Naive thymus-derived CD4-positive, alpha-beta T cell (primary cell): ENCODE measurements around the gene PLD6. TPM values are rescaled to one million over a fixed set of nuclear protein-coding genes. Genes with fewer than 3 reads are reported as not detected.

Experiments
- ATAC-seq: fragments of 150-1000 bp; cut with Tn5 transposase; 2 replicates; pipeline ENCODE4 v1.10.0; 2021; ENCODE audit warnings: mild to moderate bottlenecking, moderate library complexity
- CTCF ChIA-PET: fragments of 350-600 bp; sonication (Branson Sonifier 250); formaldehyde crosslinking; loops from one replicate; lab custom pipeline; 2021; ENCODE audit warnings: antibody characterized with exemption; lab: Charles Lee
- POLR2A ChIA-PET: fragments of 350-600 bp; sonication (Branson Sonifier 250); formaldehyde crosslinking; loops from one replicate; lab custom pipeline; 2021; ENCODE audit warnings: antibody characterized with exemption, inconsistent platforms; lab: Charles Lee
- DNase-seq, 9 donors: peaks; one replicate each; pipeline versions ENCODE4 v3.0.0 to v3.0.0-alpha.2; 2020 to 2022; ENCODE audit warnings: mixed read lengths in 1 of 9
- H3K27ac ChIP-seq: one replicate; pipeline ENCODE4 v1.7.0; 2013; ENCODE audit warnings: mild to moderate bottlenecking, low read depth, low read length, moderate library complexity
- H3K27me3 ChIP-seq, 2 donors: one replicate each; pipeline ENCODE4 v1.7.0; 2013; ENCODE audit warnings: low read length in 2 of 2, mild to moderate bottlenecking in 2 of 2, moderate library complexity in 2 of 2; ENCODE audit not compliant: control insufficient read depth in 2 of 2, insufficient read depth in 2 of 2
- H3K36me3 ChIP-seq, 3 experiments: 1 replicate in 2 of 3; 2 replicates in 1 of 3; pipeline ENCODE4 v1.7.0; 2013; ENCODE audit warnings: low read length in 3 of 3, mild to moderate bottlenecking in 3 of 3, moderate library complexity in 1 of 3; ENCODE audit not compliant: insufficient read depth in 3 of 3, control insufficient read depth in 2 of 3
- H3K4me1 ChIP-seq, 2 donors: one replicate each; pipeline ENCODE4 v1.7.0; 2013; ENCODE audit warnings: low read length in 2 of 2, mild to moderate bottlenecking in 2 of 2, moderate library complexity in 1 of 2; ENCODE audit not compliant: control insufficient read depth in 2 of 2, insufficient read depth in 2 of 2
- H3K4me3 ChIP-seq: 2 replicates; pipeline ENCODE4 v1.7.0; 2013; ENCODE audit warnings: mild to moderate bottlenecking, low read length
- H3K9me3 ChIP-seq, 3 experiments: 1 replicate in 2 of 3; 2 replicates in 1 of 3; pipeline ENCODE4 v1.7.0; 2013; ENCODE audit warnings: low read length in 3 of 3; ENCODE audit not compliant: control insufficient read depth in 2 of 3
- H3K27ac Mint-ChIP-seq, 9 donors: one replicate each; pipeline ENCODE4 v1.8.0; 2020 to 2022; ENCODE audit warnings: mixed read lengths in 9 of 9, mild to moderate bottlenecking in 8 of 9, moderate library complexity in 5 of 9, inconsistent platforms in 2 of 9
- H3K27me3 Mint-ChIP-seq, 5 donors: one replicate each; pipeline ENCODE4 v1.8.0; 2021 to 2022; ENCODE audit warnings: mixed read lengths in 5 of 5, mild to moderate bottlenecking in 1 of 5
- H3K36me3 Mint-ChIP-seq, 5 donors: one replicate each; pipeline ENCODE4 v1.8.0; 2020 to 2022; ENCODE audit warnings: mixed read lengths in 5 of 5, mild to moderate bottlenecking in 3 of 5, inconsistent platforms in 1 of 5
- H3K4me1 Mint-ChIP-seq, 7 donors: one replicate each; pipeline ENCODE4 v1.8.0; 2020 to 2022; ENCODE audit warnings: mixed read lengths in 7 of 7, mild to moderate bottlenecking in 3 of 7, inconsistent platforms in 1 of 7
- H3K4me3 Mint-ChIP-seq, 10 donors: one replicate each; pipeline ENCODE4 v1.8.0; 2020 to 2022; ENCODE audit warnings: mild to moderate bottlenecking in 10 of 10, mixed read lengths in 10 of 10, moderate library complexity in 6 of 10, inconsistent platforms in 2 of 10
- H3K9me3 Mint-ChIP-seq, 11 donors: one replicate each; pipeline ENCODE4 v1.8.0; 2020 to 2022; ENCODE audit warnings: mixed read lengths in 11 of 11, mild to moderate bottlenecking in 4 of 11, inconsistent platforms in 1 of 11, moderate library complexity in 1 of 11
- intact Hi-C, 2 donors: fragments of 100-400 bp; cut with micrococcal nuclease; formaldehyde crosslinking; loops; one replicate each; pipeline ENCODE4 v1.15.1; 2023
- polyA plus RNA-seq, 2 donors: library from polyadenylated mRNA; unstranded; fragments of 300-500 nt; fragmentation: Illumina TruSeq; gene quantifications; one replicate each; pipeline ENCODE4 v1.2.3, GENCODE V29; 2021
- total RNA-seq, 6 experiments: library from RNA in 5 of 6; stranded (reverse) in 5 of 6; gene quantifications; 1 replicate in 5 of 6; 2 replicates in 1 of 6; pipeline ENCODE4 v1.2.3 and lab custom pipeline; 2021 to 2026

PLD6 gene
- total and polyA plus RNA-seq, 7 experiments from 2014 or later: 6.2 to 16.4 (median 12.1) TPM

DNA sequence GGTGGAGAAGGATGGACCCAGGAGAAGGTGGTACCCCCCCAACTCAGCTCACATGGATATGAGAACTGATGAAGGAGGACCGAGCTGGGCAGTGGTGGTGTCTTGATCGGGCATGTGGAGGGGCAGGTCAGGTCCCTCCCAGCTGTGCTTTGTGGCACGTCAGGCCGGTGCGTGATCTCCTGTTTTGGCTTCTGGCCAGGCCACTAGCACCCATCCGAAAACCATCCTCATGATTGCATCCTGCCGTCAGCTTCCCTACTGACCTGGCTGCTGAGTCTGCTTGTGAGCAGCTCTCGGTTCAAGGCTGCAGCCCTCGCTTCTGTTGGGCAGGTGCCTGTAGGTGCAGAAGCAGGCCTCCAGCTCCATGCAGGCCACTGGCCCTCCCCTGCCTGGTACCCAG lies 53.1 kb downstream of the PLD6 start:
- peaks cover 32 to 49% (median 42%) of the 10 kb centered on the region in 7 donors for H3K4me1 Mint-ChIP-seq
- peaks cover 4 to 70% (median 21%) of the 10 kb centered on the region in 3 experiments for H3K36me3 ChIP-seq
- H3K36me3 Mint-ChIP-seq: peaks cover 11 to 49% (median 25%) of the 10 kb centered on the region in 5 donors
- no peaks in the 10 kb centered on the region for H3K9me3 ChIP-seq
- ATAC-seq: no peak
- H3K9me3 Mint-ChIP-seq: no peaks in the 10 kb centered on the region
- no peak overlapping the region for H3K4me3 ChIP-seq
- ChIA-PET CTCF (no interaction called here), POLR2A (interaction anchor here (1.0 to 1.4 kb wide), 2 partner anchors 9 to 30 kb away, joined by 4 to 5 read pairs; no protein-coding TSS in a partner anchor)
- no peak for DNase-seq
- peak overlapping the region; percentile 1 for H3K27ac ChIP-seq
- no peaks in the 10 kb centered on the region for H3K27me3 ChIP-seq
- H3K4me1 ChIP-seq: peaks cover 13 to 40% of the 10 kb centered on the region in 2 donors
- intact Hi-C loops: loop anchor here in 1 of 2 donors (10.0 kb wide), 1 partner anchor 52 kb away; the partner anchor contains the start of gene PLD6
- H3K27ac Mint-ChIP-seq: peak overlapping the region in 8 of 9 donors; percentile 28 to 79 (median 52)
- H3K4me3 Mint-ChIP-seq: peak overlapping the region in 4 of 10 donors; percentile 36 to 66 (median 62)
- H3K27me3 Mint-ChIP-seq: no peaks in the 10 kb centered on the region

DNA sequence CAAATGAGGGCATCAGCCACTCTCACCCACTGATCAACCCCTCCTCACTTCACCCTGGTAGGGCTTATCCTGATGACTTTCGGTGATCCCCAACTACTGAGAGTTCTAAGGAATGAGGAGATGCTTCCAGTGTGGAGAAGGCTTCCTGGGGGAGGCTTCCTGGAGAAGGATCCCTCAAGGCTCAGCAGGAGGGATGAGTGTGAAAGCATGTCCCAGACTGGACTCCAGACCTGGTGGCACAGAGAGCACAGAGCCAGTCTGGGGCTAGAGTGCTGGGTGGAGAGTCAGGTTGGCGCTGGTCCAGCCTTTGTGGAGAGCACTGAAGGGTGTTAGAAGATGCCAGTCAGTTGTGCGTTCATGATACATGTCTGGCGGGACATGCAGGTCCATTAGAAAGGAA lies 53.7 kb downstream of the PLD6 start:
- Histone ChIP-seq H3K27ac (peak overlapping the region; percentile 1), H3K27me3 (no peaks in the 10 kb centered on the region), H3K36me3 (peaks cover 4 to 72% (median 21%) of the 10 kb centered on the region in 3 experiments), H3K4me1 (peaks cover 13 to 40% of the 10 kb centered on the region in 2 donors), H3K4me3 (no peak overlapping the region), H3K9me3 (no peaks in the 10 kb centered on the region)
- no peak for DNase-seq
- ChIA-PET POLR2A (interaction anchor here (0.8 kb wide), 1 partner anchor 156 kb away, joined by 3 read pairs; no protein-coding TSS in a partner anchor), CTCF (interaction anchor here (0.6 kb wide), 1 partner anchor 989 kb away, joined by 5 read pairs; no protein-coding TSS in a partner anchor)
- Mint-ChIP-seq H3K27ac (peak overlapping the region in 7 of 9 donors; percentile 28 to 79 (median 75)), H3K4me3 (peak overlapping the region in 8 of 10 donors; percentile 15 to 66 (median 56)), H3K36me3 (peaks cover 11 to 56% (median 32%) of the 10 kb centered on the region in 5 donors), H3K9me3 (no peaks in the 10 kb centered on the region), H3K4me1 (peaks cover 32 to 49% (median 42%) of the 10 kb centered on the region in 7 donors), H3K27me3 (no peaks in the 10 kb centered on the region)
- ATAC-seq: no peak
- intact Hi-C loops: loop anchor here in 1 of 2 donors (10.0 kb wide), 1 partner anchor 52 kb away; the partner anchor contains the start of gene PLD6

DNA sequence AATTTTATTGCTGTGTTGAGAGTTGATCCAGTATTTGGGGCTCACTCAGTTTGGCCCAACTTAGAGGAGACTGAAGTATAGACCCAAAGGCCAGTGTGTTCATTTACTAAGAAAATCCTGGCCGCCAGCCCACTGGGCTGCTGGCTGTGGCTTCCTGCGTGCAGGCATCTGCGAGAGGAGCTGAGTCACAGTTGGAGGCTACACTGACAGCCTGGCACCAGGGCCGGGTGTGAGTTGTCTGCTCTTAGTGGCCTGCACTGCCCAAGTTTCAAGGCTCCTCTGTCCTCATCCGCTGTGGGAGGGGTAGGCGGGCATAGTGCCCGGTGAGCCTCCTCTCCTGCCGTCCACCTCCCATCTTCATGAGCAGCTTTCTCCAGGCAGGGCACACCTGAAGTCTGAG lies 54.2 kb downstream of the PLD6 start:
- ATAC-seq (peak; percentile 66), DNase-seq (no peak)
- H3K27me3 ChIP-seq: no peaks in the 10 kb centered on the region
- peaks cover 13 to 40% of the 10 kb centered on the region in 2 donors for H3K4me1 ChIP-seq
- H3K9me3 ChIP-seq: no peaks in the 10 kb centered on the region
- Mint-ChIP-seq H3K36me3 (peaks cover 11 to 54% (median 32%) of the 10 kb centered on the region in 5 donors), H3K9me3 (no peaks in the 10 kb centered on the region), H3K27ac (peak overlapping the region in 3 of 9 donors; percentile 28 to 78 (median 77)), H3K27me3 (no peaks in the 10 kb centered on the region), H3K4me3 (peak overlapping the region in 3 of 10 donors; percentile 15 to 52 (median 27)), H3K4me1 (peaks cover 32 to 49% (median 41%) of the 10 kb centered on the region in 7 donors)
- intact Hi-C loops: loop anchor here in 1 of 2 donors (10.0 kb wide), 1 partner anchor 53 kb away; the partner anchor contains the start of gene PLD6
- CTCF ChIA-PET: interaction anchor here (0.6 kb wide), 2 partner anchors 990 to 1050 kb away, joined by 5 read pairs; no protein-coding TSS in a partner anchor
- H3K4me3 ChIP-seq: no peak overlapping the region
- no peak overlapping the region for H3K27ac ChIP-seq
- POLR2A ChIA-PET: interaction anchor here (0.8 kb wide), 1 partner anchor 156 kb away, joined by 3 read pairs; no protein-coding TSS in a partner anchor
- H3K36me3 ChIP-seq: peaks cover under 1 to 72% (median 21%) of the 10 kb centered on the region in 3 experiments

DNA sequence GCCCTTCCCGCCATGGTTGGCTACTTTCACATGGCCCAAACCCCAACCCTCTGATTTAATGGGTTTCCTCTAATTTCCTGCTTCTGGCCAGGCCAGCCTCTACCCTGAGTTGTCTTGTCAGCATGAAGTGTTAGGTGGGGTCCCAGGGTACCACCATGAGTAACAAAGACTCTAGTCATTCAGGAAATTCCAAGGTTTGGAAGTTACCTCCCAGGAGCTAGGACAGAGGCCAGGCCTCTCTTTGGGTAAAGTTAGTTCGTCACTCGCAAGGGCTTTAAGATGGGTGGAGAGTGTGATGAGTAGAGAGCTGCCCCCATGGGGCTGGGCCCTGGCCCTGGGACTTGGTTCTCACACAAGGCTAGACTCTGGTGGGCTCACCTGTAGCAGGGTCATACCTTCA lies 54.6 kb downstream of the PLD6 start:
- peaks cover 32 to 52% (median 42%) of the 10 kb centered on the region in 7 donors for H3K4me1 Mint-ChIP-seq
- ATAC-seq: no peak

DNA sequence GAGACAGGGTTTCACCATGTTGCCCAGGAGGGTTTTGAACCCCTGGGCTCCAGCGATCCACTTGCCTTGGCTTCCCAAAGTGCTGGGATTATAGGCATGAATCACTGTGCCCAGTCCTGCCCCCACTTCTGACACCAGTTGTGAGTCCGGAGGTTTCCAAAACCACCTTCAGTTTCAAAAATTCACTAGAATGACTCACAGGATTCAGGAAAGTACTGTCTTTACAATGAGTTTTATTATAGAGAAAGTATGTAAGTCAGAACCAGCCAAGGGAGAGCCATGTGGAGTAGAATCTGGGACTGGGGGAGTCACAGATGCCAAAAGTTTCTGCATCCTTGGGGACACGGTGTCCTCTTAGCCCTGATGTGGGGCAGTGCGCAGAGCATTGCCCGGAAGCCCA lies 55.1 kb downstream of the PLD6 start:
- peaks cover 32 to 54% (median 43%) of the 10 kb centered on the region in 7 donors for H3K4me1 Mint-ChIP-seq

More for the DNA sequence above, 54.6 kb downstream of the PLD6 start:
- CTCF ChIA-PET: interaction anchor here (0.6 kb wide), 1 partner anchor 1051 kb away, joined by 5 read pairs; no protein-coding TSS in a partner anchor
- Histone ChIP-seq H3K9me3 (no peaks in the 10 kb centered on the region), H3K4me3 (no peak overlapping the region), H3K36me3 (peaks cover 0 to 72% (median 21%) of the 10 kb centered on the region in 3 experiments), H3K27ac (no peak overlapping the region), H3K4me1 (peaks cover 13 to 40% of the 10 kb centered on the region in 2 donors), H3K27me3 (no peaks in the 10 kb centered on the region)
- no peaks in the 10 kb centered on the region for H3K27me3 Mint-ChIP-seq
- no peaks in the 10 kb centered on the region for H3K9me3 Mint-ChIP-seq
- intact Hi-C loops: loop anchor here in 1 of 2 donors (10.0 kb wide), 1 partner anchor 53 kb away; the partner anchor contains the start of gene PLD6
- H3K4me3 Mint-ChIP-seq: no peak overlapping the region
- DNase-seq: no peak
- POLR2A ChIA-PET: interaction anchor here (0.8 kb wide), 1 partner anchor 157 kb away, joined by 3 read pairs; no protein-coding TSS in a partner anchor
- H3K36me3 Mint-ChIP-seq: peaks cover 11 to 52% (median 35%) of the 10 kb centered on the region in 5 donors
- peak overlapping the region in 4 of 9 donors; percentile 23 to 78 (median 42) for H3K27ac Mint-ChIP-seq

More for the DNA sequence above, 55.1 kb downstream of the PLD6 start:
- ChIA-PET POLR2A (no interaction called here), CTCF (interaction anchor here (0.6 kb wide), 1 partner anchor 1051 kb away, joined by 5 read pairs; no protein-coding TSS in a partner anchor)
- intact Hi-C loops: loop anchor here in 1 of 2 donors (10.0 kb wide), 1 partner anchor 54 kb away; the partner anchor contains the start of gene PLD6
- H3K9me3 ChIP-seq: no peaks in the 10 kb centered on the region
- peaks cover 0 to 72% (median 21%) of the 10 kb centered on the region in 3 experiments for H3K36me3 ChIP-seq
- Mint-ChIP-seq H3K9me3 (no peaks in the 10 kb centered on the region), H3K27ac (no peak overlapping the region), H3K27me3 (no peaks in the 10 kb centered on the region), H3K4me3 (no peak overlapping the region), H3K36me3 (peaks cover 11 to 51% (median 36%) of the 10 kb centered on the region in 5 donors)
- no peak overlapping the region for H3K4me3 ChIP-seq
- H3K4me1 ChIP-seq: peaks cover 13 to 39% of the 10 kb centered on the region in 2 donors
- H3K27ac ChIP-seq: no peak overlapping the region
- ATAC-seq (no peak), DNase-seq (peak in 1 of 9 donors; percentile 33)
- no peaks in the 10 kb centered on the region for H3K27me3 ChIP-seq
